Measurements from ENCODE around the gene KCNMA1.

Gene KCNMA1

GRCh38 chr10:77293773-77294172, 343.8 kb downstream of the KCNMA1 start:
- in situ Hi-C loops (cut with MboI; ENCODE audit: low sequenced_read_pairs) = no loop called here

GRCh38 chr10:77293347-77293746, 344.3 kb downstream of the KCNMA1 start:
- in situ Hi-C loops (cut with MboI; ENCODE audit: low sequenced_read_pairs) = no loop called here

- in situ Hi-C loops (cut with MboI; ENCODE audit: low sequenced_read_pairs) = no loop called here
Measured at GRCh38 chr10:77291596-77292505, 345.8 kb downstream of the KCNMA1 start.

- in situ Hi-C loops (cut with MboI; ENCODE audit: low sequenced_read_pairs) = no loop called here
Measured at GRCh38 chr10:77290528-77291155, 347.0 kb downstream of the KCNMA1 start.

GRCh38 chr10:77289790-77290189, 347.8 kb downstream of the KCNMA1 start:
- in situ Hi-C loops (cut with MboI; ENCODE audit: low sequenced_read_pairs) = no loop called here

GRCh38 chr10:77289027-77289501, 348.5 kb downstream of the KCNMA1 start:
- in situ Hi-C loops (cut with MboI; ENCODE audit: low sequenced_read_pairs) = no loop called here

- in situ Hi-C loops (cut with MboI; ENCODE audit: low sequenced_read_pairs) = no loop called here
Measured at GRCh38 chr10:77287647-77288120, 349.9 kb downstream of the KCNMA1 start.

- in situ Hi-C loops (cut with MboI; ENCODE audit: low sequenced_read_pairs) = no loop called here
Measured at GRCh38 chr10:77286531-77287508, 350.8 kb downstream of the KCNMA1 start.

GRCh38 chr10:77285529-77286182, 352.0 kb downstream of the KCNMA1 start:
- in situ Hi-C loops (cut with MboI; ENCODE audit: low sequenced_read_pairs) = no loop called here

GRCh38 chr10:77284797-77285196, 352.8 kb downstream of the KCNMA1 start:
- in situ Hi-C loops (cut with MboI; ENCODE audit: low sequenced_read_pairs) = no loop called here

- in situ Hi-C loops (cut with MboI; ENCODE audit: low sequenced_read_pairs) = no loop called here
Measured at GRCh38 chr10:77283326-77283725, 354.3 kb downstream of the KCNMA1 start.

- in situ Hi-C loops (cut with MboI; ENCODE audit: low sequenced_read_pairs) = no loop called here
Measured at GRCh38 chr10:77282163-77282562, 355.4 kb downstream of the KCNMA1 start.

GRCh38 chr10:77281719-77282118, 355.9 kb downstream of the KCNMA1 start:
- in situ Hi-C loops (cut with MboI; ENCODE audit: low sequenced_read_pairs) = no loop called here

- in situ Hi-C loops (cut with MboI; ENCODE audit: low sequenced_read_pairs) = no loop called here
Measured at GRCh38 chr10:77279207-77279606, 358.4 kb downstream of the KCNMA1 start.

GRCh38 chr10:77274046-77274795, 363.4 kb downstream of the KCNMA1 start:
- in situ Hi-C loops (cut with MboI; ENCODE audit: low sequenced_read_pairs) = no loop called here

- in situ Hi-C loops (cut with MboI; ENCODE audit: low sequenced_read_pairs) = no loop called here
Measured at GRCh38 chr10:77269163-77269562, 368.4 kb downstream of the KCNMA1 start.

GRCh38 chr10:77268721-77269120, 368.9 kb downstream of the KCNMA1 start:
- in situ Hi-C loops (cut with MboI; ENCODE audit: low sequenced_read_pairs) = no loop called here

- in situ Hi-C loops (cut with MboI; ENCODE audit: low sequenced_read_pairs) = no loop called here
Measured at GRCh38 chr10:77267703-77268675, 369.6 kb downstream of the KCNMA1 start.
